Esophagus squamous epithelium (tissue), 4 donors: ENCODE measurements around the gene EIF3B.

ENCODE experiments used
- CTCF ChIP-seq, 6 experiments: fragments of 450-650 bp in 4 of 6; fragments of 200-600 bp in 2 of 6; sonication (generic) in 2 of 6; IDR thresholded peaks; one replicate each; pipeline ENCODE4 v1.5.1; 2016 to 2019; ENCODE audit warnings: antibody characterized with exemption in 6 of 6, mild to moderate bottlenecking in 4 of 6, moderate library complexity in 4 of 6
- POLR2A ChIP-seq, 4 donors: fragments of 450-650 bp; IDR thresholded peaks; one replicate each; pipeline ENCODE4 v1.6.1; 2017; ENCODE audit warnings: antibody characterized with exemption in 4 of 4, mild to moderate bottlenecking in 4 of 4, moderate library complexity in 3 of 4

- TF ChIP-seq POLR2A (IDR thresholded peaks at IDR 0.05) (no peak), CTCF (IDR thresholded peaks at IDR 0.05) (no peak)
Observed at GRCh38 chr7:2425749-2426148, 71.1 kb downstream of the EIF3B start.
